HCT116 (cell line): ENCODE data around the gene GLDC. TPM values are rescaled to one million over a fixed set of nuclear protein-coding genes. Genes with fewer than 3 reads are reported as not detected.

ENCODE experiments used
- ATAC-seq: fragments of 200-7000 bp; cut with Tn5 transposase; 2 replicates; pipeline ENCODE4 v1.9.1; 2020; ENCODE audit warnings: mild to moderate bottlenecking, moderate library complexity
- BruUV-seq: library from RNA; stranded (reverse); fragments of 400-500 nt; replicated peaks from 2 replicates; lab custom pipeline; 2021; lab: Mats Ljungman, UMichigan
- CTCF ChIA-PET: fragments of 300-600 bp; sonication (Branson Sonifier 250); formaldehyde crosslinking; loops from one replicate; lab custom pipeline; 2021; ENCODE audit warnings: antibody characterized with exemption; lab: Charles Lee
- POLR2A ChIA-PET: fragments of 300-600, 350-600 bp; sonication (Branson Sonifier 250); formaldehyde crosslinking; loops from one replicate; lab custom pipeline; 2021; ENCODE audit warnings: antibody characterized with exemption; lab: Charles Lee
- RAD21 ChIA-PET, 2 experiments: fragments of 300-600 bp; sonication (Branson Sonifier 250); formaldehyde crosslinking; loops; one replicate each; lab custom pipeline; 2023; ENCODE audit warnings: low total read pairs in 2 of 2; ENCODE audit not compliant: uncharacterized antibody in 2 of 2, unreplicated experiment in 2 of 2, low non-redundant PET in 1 of 2; lab: Charles Lee
- DNase-seq: peaks from one replicate; pipeline ENCODE4 v3.0.0-alpha.2; 2010; ENCODE audit warnings: low read depth, low spot score
- H2AFZ ChIP-seq: fragments of 200-600 bp; shearing (Covaris generic), sonication (generic); 2 replicates; pipeline ENCODE4 v1.6.1; 2017; ENCODE audit warnings: low read depth, mixed run types, mixed read lengths, antibody characterized with exemption, low read length; ENCODE audit not compliant: poor library complexity, severe bottlenecking
- H3K27ac ChIP-seq: 2 replicates; pipeline ENCODE4 v1.5.1; 2012; ENCODE audit warnings: low read depth, low read length
- H3K27me3 ChIP-seq: fragments of 200-600 bp; sonication (generic); 2 replicates; pipeline ENCODE4 v1.6.1; 2016; ENCODE audit warnings: mixed run types, low read length, mixed read lengths; ENCODE audit not compliant: insufficient read depth
- H3K36me3 ChIP-seq, 2 experiments: fragments of 200-500 bp in 1 of 2; fragments of 200-600 bp in 1 of 2; sonication (Bioruptor generic) in 1 of 2; sonication (generic) in 1 of 2; 2 replicates each; pipeline versions ENCODE4 v1.5.1 to v1.6.1; 2014 to 2016; ENCODE audit warnings: low read length in 2 of 2, inconsistent platforms in 1 of 2, mixed read lengths in 1 of 2, mixed run types in 1 of 2; ENCODE audit not compliant: insufficient read depth in 2 of 2, control insufficient read depth in 1 of 2
- H3K4me1 ChIP-seq, 2 experiments: fragments of 200-600 bp in 1 of 2; sonication (generic) in 1 of 2; 2 replicates each; pipeline versions ENCODE4 v1.5.1 to v1.6.1; 2012 to 2017; ENCODE audit warnings: low read length in 2 of 2, inconsistent platforms in 1 of 2, mild to moderate bottlenecking in 1 of 2, mixed read lengths in 1 of 2, mixed run types in 1 of 2, moderate library complexity in 1 of 2; ENCODE audit not compliant: insufficient read depth in 2 of 2, control insufficient read depth in 1 of 2
- H3K4me2 ChIP-seq: fragments of 200-600 bp; sonication (generic); 2 replicates; pipeline ENCODE4 v1.6.1; 2017; ENCODE audit warnings: mixed run types, low read length, mixed read lengths
- H3K4me3 ChIP-seq, 2 experiments: fragments of 200-600 bp in 1 of 2; sonication (generic) in 1 of 2; replicated peaks in 1 of 2; 2 replicates each; pipeline ENCODE4 v1.5.1; 2011 to 2016; ENCODE audit warnings: low read length in 2 of 2, control low read depth in 1 of 2, low read depth in 1 of 2, mild to moderate bottlenecking in 1 of 2, mixed read lengths in 1 of 2, mixed run types in 1 of 2
- H3K79me2 ChIP-seq: fragments of 200-600 bp; sonication (generic); 2 replicates; pipeline ENCODE4 v1.6.1; 2017; ENCODE audit warnings: mild to moderate bottlenecking, mixed run types, low read length, moderate library complexity, mixed read lengths; ENCODE audit not compliant: insufficient read depth
- H3K9ac ChIP-seq: fragments of 200-600 bp; sonication (generic); 2 replicates; pipeline ENCODE4 v1.6.1; 2016; ENCODE audit warnings: low read length, mixed read lengths
- H3K9me2 ChIP-seq: fragments of 200-600 bp; sonication (generic), shearing (Covaris generic); 2 replicates; pipeline ENCODE4 v1.6.1; 2017; ENCODE audit warnings: mixed run types, mild to moderate bottlenecking, moderate library complexity; ENCODE audit not compliant: insufficient read depth
- H3K9me3 ChIP-seq, 2 experiments: fragments of 200-500 bp in 1 of 2; fragments of 200-600 bp in 1 of 2; sonication (Bioruptor generic) in 1 of 2; sonication (generic) in 1 of 2; 2 replicates each; pipeline ENCODE4 v1.6.1; 2014 to 2017; ENCODE audit warnings: low read length in 2 of 2, mixed read lengths in 2 of 2, inconsistent platforms in 1 of 2, low read depth in 1 of 2, mild to moderate bottlenecking in 1 of 2, mixed run types in 1 of 2, moderate library complexity in 1 of 2; ENCODE audit not compliant: control insufficient read depth in 1 of 2, insufficient read depth in 1 of 2
- H4K20me1 ChIP-seq: fragments of 200-600 bp; sonication (generic), shearing (Covaris generic); 2 replicates; pipeline ENCODE4 v1.6.1; 2017; ENCODE audit warnings: mixed run types, mild to moderate bottlenecking, moderate library complexity; ENCODE audit not compliant: insufficient read depth
- CBX3 ChIP-seq: IDR thresholded peaks from 2 replicates; pipeline ENCODE4 v1.6.1; 2012; ENCODE audit warnings: low read depth
- CEBPB ChIP-seq: IDR thresholded peaks from 2 replicates; pipeline ENCODE4 v1.6.1; 2012; ENCODE audit warnings: low read depth
- EGR1 ChIP-seq: IDR thresholded peaks from 2 replicates; pipeline ENCODE4 v1.6.1; 2012; ENCODE audit warnings: low read depth
- ELF1 ChIP-seq: IDR thresholded peaks from 2 replicates; pipeline ENCODE4 v1.6.1; 2012; ENCODE audit warnings: low read depth, borderline replicate concordance
- FOSL1 ChIP-seq: IDR thresholded peaks from 2 replicates; pipeline ENCODE4 v1.6.1; 2012; ENCODE audit warnings: low read depth
- POLR2A ChIP-seq: IDR thresholded peaks from 2 replicates; pipeline ENCODE4 v1.7.0; 2011; ENCODE audit warnings: borderline replicate concordance; ENCODE audit not compliant: insufficient read depth, insufficient read length; ENCODE audit errors: extremely low read depth
- POLR2AphosphoS5 ChIP-seq: IDR thresholded peaks from 2 replicates; pipeline ENCODE4 v1.6.1; 2011; ENCODE audit warnings: mild to moderate bottlenecking, low read depth, low read length, moderate library complexity
- SRF ChIP-seq: IDR thresholded peaks from 2 replicates; pipeline ENCODE4 v1.6.1; 2012; ENCODE audit warnings: low read depth
- YY1 ChIP-seq: IDR thresholded peaks from 2 replicates; pipeline ENCODE4 v1.6.1; 2011; ENCODE audit warnings: low read length, low read depth, moderate library complexity, mild to moderate bottlenecking; ENCODE audit not compliant: insufficient replicate concordance; ENCODE audit errors: extremely low read depth
- ZNF274 ChIP-seq: fragments of 200-500 bp; sonication (Bioruptor generic); IDR thresholded peaks from 2 replicates; pipeline ENCODE4 v1.6.1; 2014; ENCODE audit warnings: mild to moderate bottlenecking, low read depth, low read length, inconsistent platforms
- intact Hi-C: fragments of 100-400 bp; cut with micrococcal nuclease; formaldehyde crosslinking; loops from 2 replicates; pipeline ENCODE4 v1.10.0; 2022
- total RNA-seq: library from RNA; stranded (reverse); gene quantifications from one replicate; pipeline ENCODE4 v1.2.1, GENCODE V29; 2021; ENCODE audit not compliant: unreplicated experiment
- TF ChIP-seq, protein P1 (sequence below), 3 experiments: fragments of 200-600 bp in 1 of 3; sonication (generic) in 1 of 3; IDR thresholded peaks in 2 of 3; conservative IDR thresholded peaks in 1 of 3; 2 replicates each; pipeline ENCODE4 v1.5.1; 2012 to 2017; ENCODE audit warnings: low read depth in 2 of 3, low read length in 2 of 3, antibody characterized with exemption in 1 of 3, borderline replicate concordance in 1 of 3, control low read depth in 1 of 3, mild to moderate bottlenecking in 1 of 3, mixed read lengths in 1 of 3, mixed run types in 1 of 3, moderate library complexity in 1 of 3; ENCODE audit not compliant: insufficient read depth in 1 of 3
- TF ChIP-seq, protein P2 (sequence below): IDR thresholded peaks from 2 replicates; pipeline ENCODE4 v1.6.1; 2012; ENCODE audit warnings: low read depth

GLDC gene
- total RNA-seq, 1 experiment from 2014 or later = 4.9 TPM

DNA sequence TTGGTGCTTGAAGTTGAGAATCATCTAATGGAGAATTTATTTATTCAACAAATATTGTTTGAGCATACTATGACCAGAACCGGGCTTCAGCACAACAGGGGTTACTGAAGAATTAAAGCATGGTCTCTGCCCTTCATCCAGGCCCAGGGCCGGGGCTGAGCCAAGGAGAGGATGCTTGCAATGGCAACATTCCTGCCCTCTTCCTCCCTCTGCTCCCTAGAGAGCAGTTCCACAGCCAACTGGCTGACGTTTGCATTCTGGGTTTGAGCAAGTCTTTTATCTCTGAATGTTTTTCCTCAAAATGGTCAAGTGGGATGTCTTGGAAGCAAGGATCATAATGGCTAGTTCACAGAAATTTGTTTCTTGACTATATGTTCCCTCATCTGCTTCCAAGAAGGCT, 80.7 kb downstream of the GLDC start:
- Histone ChIP-seq H3K9me2 (no peaks in the 10 kb centered on the region), H3K36me3 (no peaks in the 10 kb centered on the region), H3K4me2 (no peak overlapping the region), H3K4me3 (no peak overlapping the region), H2AFZ (no peak overlapping the region), H3K9ac (no peak overlapping the region), H3K79me2 (no peaks in the 10 kb centered on the region), H3K9me3 (no peaks in the 10 kb centered on the region), H4K20me1 (no peaks in the 10 kb centered on the region), H3K27me3 (no peaks in the 10 kb centered on the region), H3K27ac (no peak overlapping the region), H3K4me1 (peaks cover 33 to 56% of the 10 kb centered on the region in 2 experiments)
- POLR2A ChIA-PET = no interaction called here
- no TSS peak for BruUV-seq
- RAD21 ChIA-PET = no interaction called here
- DNase-seq (no peak), ATAC-seq (no peak)
- intact Hi-C loops = loop anchor here (10.0 kb wide), 1 partner anchor 680 kb away; no protein-coding TSS in a partner anchor
- TF ChIP-seq FOSL1 = no peak
- TF ChIP-seq SRF = no peak
- TF ChIP-seq EGR1 = no peak
- TF ChIP-seq, protein P1, sequence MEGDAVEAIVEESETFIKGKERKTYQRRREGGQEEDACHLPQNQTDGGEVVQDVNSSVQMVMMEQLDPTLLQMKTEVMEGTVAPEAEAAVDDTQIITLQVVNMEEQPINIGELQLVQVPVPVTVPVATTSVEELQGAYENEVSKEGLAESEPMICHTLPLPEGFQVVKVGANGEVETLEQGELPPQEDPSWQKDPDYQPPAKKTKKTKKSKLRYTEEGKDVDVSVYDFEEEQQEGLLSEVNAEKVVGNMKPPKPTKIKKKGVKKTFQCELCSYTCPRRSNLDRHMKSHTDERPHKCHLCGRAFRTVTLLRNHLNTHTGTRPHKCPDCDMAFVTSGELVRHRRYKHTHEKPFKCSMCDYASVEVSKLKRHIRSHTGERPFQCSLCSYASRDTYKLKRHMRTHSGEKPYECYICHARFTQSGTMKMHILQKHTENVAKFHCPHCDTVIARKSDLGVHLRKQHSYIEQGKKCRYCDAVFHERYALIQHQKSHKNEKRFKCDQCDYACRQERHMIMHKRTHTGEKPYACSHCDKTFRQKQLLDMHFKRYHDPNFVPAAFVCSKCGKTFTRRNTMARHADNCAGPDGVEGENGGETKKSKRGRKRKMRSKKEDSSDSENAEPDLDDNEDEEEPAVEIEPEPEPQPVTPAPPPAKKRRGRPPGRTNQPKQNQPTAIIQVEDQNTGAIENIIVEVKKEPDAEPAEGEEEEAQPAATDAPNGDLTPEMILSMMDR (IDR thresholded peaks at IDR 0.05 in 2 of 3, conservative IDR thresholded peaks at IDR 0.05 in 1 of 3; ENCODE audit: borderline replicate concordance in 1 of 3, insufficient read depth in 1 of 3, low read depth in 2 of 3, low read length in 2 of 3) = no peak
- CTCF ChIA-PET = interaction anchor here (1.1 kb wide), 1 partner anchor 175 kb away, joined by 3 read pairs; no protein-coding TSS in a partner anchor

GRCh38 chr9:6564360-6564759, 81.2 kb downstream of the GLDC start:
- no peak overlapping the region for H3K9ac ChIP-seq
- H3K4me1 ChIP-seq = peaks cover 33 to 56% of the 10 kb centered on the region in 2 experiments
- intact Hi-C loops = loop anchor here (10.0 kb wide), 1 partner anchor 680 kb away; no protein-coding TSS in a partner anchor
- H4K20me1 ChIP-seq = no peaks in the 10 kb centered on the region
- POLR2A ChIA-PET = interaction anchor here (1.2 kb wide), 1 partner anchor 11 kb away, joined by 3 read pairs; no protein-coding TSS in a partner anchor
- H3K27me3 ChIP-seq = no peaks in the 10 kb centered on the region
- H3K36me3 ChIP-seq = no peaks in the 10 kb centered on the region
- RAD21 ChIA-PET = no interaction called here
- no peaks in the 10 kb centered on the region for H3K79me2 ChIP-seq
- ATAC-seq (no peak), DNase-seq (no peak)
- H3K9me2 ChIP-seq = no peaks in the 10 kb centered on the region
- no peak overlapping the region for H2AFZ ChIP-seq
- no peak overlapping the region for H3K4me2 ChIP-seq
- CTCF ChIA-PET = no interaction called here
- BruUV-seq = no TSS peak
- TF ChIP-seq, protein P2, sequence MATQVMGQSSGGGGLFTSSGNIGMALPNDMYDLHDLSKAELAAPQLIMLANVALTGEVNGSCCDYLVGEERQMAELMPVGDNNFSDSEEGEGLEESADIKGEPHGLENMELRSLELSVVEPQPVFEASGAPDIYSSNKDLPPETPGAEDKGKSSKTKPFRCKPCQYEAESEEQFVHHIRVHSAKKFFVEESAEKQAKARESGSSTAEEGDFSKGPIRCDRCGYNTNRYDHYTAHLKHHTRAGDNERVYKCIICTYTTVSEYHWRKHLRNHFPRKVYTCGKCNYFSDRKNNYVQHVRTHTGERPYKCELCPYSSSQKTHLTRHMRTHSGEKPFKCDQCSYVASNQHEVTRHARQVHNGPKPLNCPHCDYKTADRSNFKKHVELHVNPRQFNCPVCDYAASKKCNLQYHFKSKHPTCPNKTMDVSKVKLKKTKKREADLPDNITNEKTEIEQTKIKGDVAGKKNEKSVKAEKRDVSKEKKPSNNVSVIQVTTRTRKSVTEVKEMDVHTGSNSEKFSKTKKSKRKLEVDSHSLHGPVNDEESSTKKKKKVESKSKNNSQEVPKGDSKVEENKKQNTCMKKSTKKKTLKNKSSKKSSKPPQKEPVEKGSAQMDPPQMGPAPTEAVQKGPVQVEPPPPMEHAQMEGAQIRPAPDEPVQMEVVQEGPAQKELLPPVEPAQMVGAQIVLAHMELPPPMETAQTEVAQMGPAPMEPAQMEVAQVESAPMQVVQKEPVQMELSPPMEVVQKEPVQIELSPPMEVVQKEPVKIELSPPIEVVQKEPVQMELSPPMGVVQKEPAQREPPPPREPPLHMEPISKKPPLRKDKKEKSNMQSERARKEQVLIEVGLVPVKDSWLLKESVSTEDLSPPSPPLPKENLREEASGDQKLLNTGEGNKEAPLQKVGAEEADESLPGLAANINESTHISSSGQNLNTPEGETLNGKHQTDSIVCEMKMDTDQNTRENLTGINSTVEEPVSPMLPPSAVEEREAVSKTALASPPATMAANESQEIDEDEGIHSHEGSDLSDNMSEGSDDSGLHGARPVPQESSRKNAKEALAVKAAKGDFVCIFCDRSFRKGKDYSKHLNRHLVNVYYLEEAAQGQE = no peak
- TF ChIP-seq YY1 (no peak), CBX3 (no peak), POLR2AphosphoS5 (no peak), CEBPB (no peak), POLR2A (no peak), ELF1 (no peak), ZNF274 (no peak)
- TF ChIP-seq, all 23 proteins: peak for 0
- H3K27ac ChIP-seq = no peak overlapping the region
- H3K9me3 ChIP-seq = no peaks in the 10 kb centered on the region
- no peak overlapping the region for H3K4me3 ChIP-seq
